ENCODE measurements around the gene MAZ. TPM values are rescaled to one million over a fixed set of nuclear protein-coding genes. Genes with fewer than 3 reads are reported as not detected.

The MAZ gene
- total and polyA plus RNA-seq, 2 of the 8 experiments (the other 6 are each of a cell fraction or from before 2014, with no cell fraction given) = 219 to 380 TPM

GRCh38 chr16:29766571-29766970 lies 39.8 kb upstream of the MAZ start:
- Histone ChIP-seq H3K23ac (ENCODE audit: insufficient read length) (no peak overlapping the region), H2AK5ac (ENCODE audit: low read depth, low read length) (no peak overlapping the region), H3K9me3 (ENCODE audit: insufficient read depth in 2 of 2, low read depth in 1 of 2, low read length in 1 of 2) (no peaks in the 10 kb centered on the region), H4K91ac (replicated peaks; ENCODE audit: insufficient read length, low read length) (no peak overlapping the region), H3K9ac (replicated peaks in 1 of 4; ENCODE audit: extremely low read depth in 1 of 4, low read depth in 3 of 4, low read length in 3 of 4) (no peak overlapping the region), H3K4me1 (replicated peaks in 1 of 4; ENCODE audit: control insufficient read depth in 3 of 4, insufficient read depth in 4 of 4, low read length in 3 of 4) (no peaks in the 10 kb centered on the region), H2BK5ac (ENCODE audit: low read depth, low read length) (no peak overlapping the region), H4K20me1 (replicated peaks in 1 of 2; ENCODE audit: control insufficient read depth in 1 of 2, insufficient read depth in 2 of 2, low read length in 2 of 2) (no peaks in the 10 kb centered on the region), H2AFZ (ENCODE audit: low read length) (no peak overlapping the region), H2BK15ac (ENCODE audit: low read length) (no peak overlapping the region), H3K14ac (ENCODE audit: insufficient read length) (no peak overlapping the region), H3K56ac (replicated peaks; ENCODE audit: insufficient read length, low read depth, low read length) (no peak overlapping the region), H3K79me2 (ENCODE audit: control insufficient read depth in 1 of 2, insufficient read depth in 2 of 2, low read length in 2 of 2) (no peaks in the 10 kb centered on the region), H3K79me1 (ENCODE audit: low read depth, low read length) (no peaks in the 10 kb centered on the region), H3K18ac (ENCODE audit: extremely low read depth, low read length) (no peak overlapping the region), H2BK20ac (ENCODE audit: low read length) (no peak overlapping the region), H2BK12ac (ENCODE audit: low read depth, low read length) (no peak overlapping the region), H3K27me3 (replicated peaks in 1 of 4; ENCODE audit: control insufficient read depth in 3 of 4, extremely low read depth in 1 of 4, insufficient read depth in 3 of 4, low read length in 3 of 4) (no peaks in the 10 kb centered on the region), H3K4me2 (ENCODE audit: insufficient read depth in 1 of 2, low read depth in 2 of 2, low read length in 2 of 2) (no peak overlapping the region), H3K23me2 (ENCODE audit: low read depth, low read length) (no peaks in the 10 kb centered on the region), H4K8ac (ENCODE audit: extremely low read depth, insufficient read depth, low read length) (no peak overlapping the region), H3K27ac (ENCODE audit: low read depth, low read length) (no peak overlapping the region), H3K4ac (replicated peaks; ENCODE audit: insufficient read length, low read depth, low read length) (no peak overlapping the region), H3K36me3 (ENCODE audit: control insufficient read depth in 2 of 4, insufficient read depth in 4 of 4, low read length in 3 of 4) (no peaks in the 10 kb centered on the region), H3K4me3 (ENCODE audit: extremely low read depth in 1 of 4, insufficient read depth in 2 of 4, low read depth in 3 of 4, low read length in 4 of 4) (no peak overlapping the region), H4K5ac (ENCODE audit: insufficient read length, low read depth, low read length) (no peak overlapping the region), H2BK120ac (replicated peaks; ENCODE audit: low read depth, low read length) (no peak overlapping the region)
- no peak for DNase-seq (ENCODE audit: low read depth in 1 of 2, low spot score in 2 of 2)
- ChIA-PET POLR2A (ENCODE audit: partially characterized antibody) (interaction anchor here (0.6 to 1.5 kb wide), 5 partner anchors 10 to 57 kb away, joined by 3 to 5 read pairs (median 3); partner anchors contain the start of gene ZG16), CTCF (ENCODE audit: partially characterized antibody) (interaction anchor here (0.8 to 4.8 kb wide), 3 partner anchors 23 to 60 kb away, joined by 3 to 17 read pairs (median 3); partner anchors contain the start of gene KIF22)
- WGBS, 2 experiments (ENCODE audit: extremely low coverage in 1 of 2, insufficient coverage in 1 of 2, insufficient read length in 1 of 2, insufficient replicate concordance in 2 of 2, low coverage in 1 of 2, low lambda C conversion rate in 2 of 2, missing lambda C conversion rate in 1 of 2) = 97% methylated on average over 3 of the region's 3 CpGs; no CpG with 5 or more reads in 1 of the 2 experiments
- no peak for FAIRE-seq
- no peak for TF ChIP-seq EGR1 (IDR thresholded peaks at IDR 0.05; ENCODE audit: borderline replicate concordance, low read depth, low read length)
- TF ChIP-seq BCL11A (IDR thresholded peaks at IDR 0.05; ENCODE audit: low read depth in 2 of 2, low read length in 2 of 2) = no peak
- no peak for TF ChIP-seq MAX (IDR thresholded peaks at IDR 0.05)
- TF ChIP-seq TAF1 (IDR thresholded peaks at IDR 0.05; ENCODE audit: low read depth, low read length) = no peak
- TF ChIP-seq BACH1 (IDR thresholded peaks at IDR 0.05; ENCODE audit: low read length) = no peak
- no peak for TF ChIP-seq ATF3 (IDR thresholded peaks at IDR 0.05; ENCODE audit: insufficient read depth, low read depth, low read length)
- TF ChIP-seq POLR2A (IDR thresholded peaks at IDR 0.05; ENCODE audit: control extremely low read depth in 1 of 2, low read depth in 2 of 2, low read length in 2 of 2) = no peak
- no peak for TF ChIP-seq RFX5 (IDR thresholded peaks at IDR 0.05; ENCODE audit: borderline replicate concordance, low read depth, low read length)
- no peak for TF ChIP-seq CHD2 (IDR thresholded peaks at IDR 0.05; ENCODE audit: low read length)
- TF ChIP-seq CREB1 (IDR thresholded peaks at IDR 0.05) = no peak
- TF ChIP-seq RNF2 (IDR thresholded peaks at IDR 0.05; ENCODE audit: borderline replicate concordance, low read depth, low read length, missing control alignments, poor library complexity, severe bottlenecking) = no peak
- no peak for TF ChIP-seq POLR2AphosphoS5 (IDR thresholded peaks at IDR 0.05; ENCODE audit: low read depth, low read length)
- no peak for TF ChIP-seq POU5F1 (IDR thresholded peaks at IDR 0.05; ENCODE audit: low read depth, low read length)

Measured in H1 (cell line).